ENCODE results near the gene FBXO46.
A peak's percentile ranks its signal among the peaks of the same experiment; 100 is the strongest.

The FBXO46 gene

GRCh38 chr19:45730368-45731288 lies at the start of gene FBXO46:
FBXO46 (minus strand) TSS chr19:45730896; CDS start chr19:45713495, 17,401 bp downstream.
- DNase-seq (ENCODE audit: low read depth in 2 of 3, low spot score in 1 of 3), result peak; percentile 90 to 95 (median 91)

GRCh38 chr19:45780146-45780447 lies 49.4 kb upstream of the FBXO46 start:
- DNase-seq (ENCODE audit: low read depth in 2 of 3, low spot score in 1 of 3), result no peak

GRCh38 chr19:45779231-45780145 lies 48.8 kb upstream of the FBXO46 start:
- peak; percentile 90 to 99 (median 93) for DNase-seq (ENCODE audit: low read depth in 2 of 3, low spot score in 1 of 3)

- DNase-seq (ENCODE audit: low read depth in 2 of 3, low spot score in 1 of 3), result no peak
Observed at GRCh38 chr19:45778010-45778661, 47.4 kb upstream of the FBXO46 start.

- no peak for DNase-seq (ENCODE audit: low read depth in 2 of 3, low spot score in 1 of 3)
Observed at GRCh38 chr19:45777395-45777961, 46.8 kb upstream of the FBXO46 start.

GRCh38 chr19:45774765-45775164 lies 44.1 kb upstream of the FBXO46 start:
- DNase-seq (ENCODE audit: low read depth in 2 of 3, low spot score in 1 of 3), result no peak

GRCh38 chr19:45773384-45773783 lies 42.7 kb upstream of the FBXO46 start:
- no peak for DNase-seq (ENCODE audit: low read depth in 2 of 3, low spot score in 1 of 3)

- no peak for DNase-seq (ENCODE audit: low read depth in 2 of 3, low spot score in 1 of 3)
Observed at GRCh38 chr19:45772912-45773311, 42.2 kb upstream of the FBXO46 start.

GRCh38 chr19:45772130-45772840 lies 41.6 kb upstream of the FBXO46 start:
- DNase-seq (ENCODE audit: low read depth in 2 of 3, low spot score in 1 of 3), result no peak

GRCh38 chr19:45771311-45771933 lies 40.7 kb upstream of the FBXO46 start:
- no peak for DNase-seq (ENCODE audit: low read depth in 2 of 3, low spot score in 1 of 3)

GRCh38 chr19:45770192-45771101 lies 39.8 kb upstream of the FBXO46 start:
- DNase-seq (ENCODE audit: low read depth in 2 of 3, low spot score in 1 of 3), result peak; percentile 83 to 86 (median 84)

- peak in 1 of 3 donors; percentile 27 for DNase-seq (ENCODE audit: low read depth in 2 of 3, low spot score in 1 of 3)
Observed at GRCh38 chr19:45769821-45770191, 39.1 kb upstream of the FBXO46 start.

- DNase-seq (ENCODE audit: low read depth in 2 of 3, low spot score in 1 of 3), result peak; percentile 94 to 96 (median 95)
Observed at GRCh38 chr19:45768984-45769782, 38.5 kb upstream of the FBXO46 start, which contains the start of gene SIX5. SIX5 (minus strand) TSS chr19:45769252; CDS start chr19:45768844, 408 bp downstream.

GRCh38 chr19:45768655-45768983 lies 37.9 kb upstream of the FBXO46 start:
- DNase-seq (ENCODE audit: low read depth in 2 of 3, low spot score in 1 of 3), result no peak

- no peak for DNase-seq (ENCODE audit: low read depth in 2 of 3, low spot score in 1 of 3)
Observed at GRCh38 chr19:45767881-45768654, 37.4 kb upstream of the FBXO46 start.

- no peak for DNase-seq (ENCODE audit: low read depth in 2 of 3, low spot score in 1 of 3)
Observed at GRCh38 chr19:45767410-45767880, 36.7 kb upstream of the FBXO46 start.

- no peak for DNase-seq (ENCODE audit: low read depth in 2 of 3, low spot score in 1 of 3)
Observed at GRCh38 chr19:45766869-45767346, 36.2 kb upstream of the FBXO46 start.

Data from stimulated activated CD4-positive, alpha-beta T cell treated with anti-CD3 and anti-CD28 coated beads, Interleukin-12 subunit alpha, Interleukin-12 subunit beta, amount 100 ng/mL, for 48 hours (primary cell).